Measurements from ENCODE around the gene TNFRSF13B. TPM values are rescaled to one million over a fixed set of nuclear protein-coding genes. Genes with fewer than 3 reads are reported as not detected.

Gene TNFRSF13B
- polyA plus RNA-seq, 1 donor, result 0.25 TPM

GRCh38 chr17:16937431-16937830 is 34.5 kb downstream of the TNFRSF13B start:
- no peak for DNase-seq

GRCh38 chr17:16936536-16937310 is 35.2 kb downstream of the TNFRSF13B start:
- no peak for DNase-seq

GRCh38 chr17:16935786-16936185 is 36.1 kb downstream of the TNFRSF13B start:
- DNase-seq, result no peak

- no peak for DNase-seq
Measured at GRCh38 chr17:16935241-16935663, 36.7 kb downstream of the TNFRSF13B start.

- DNase-seq, result no peak
Measured at GRCh38 chr17:16934836-16935235, 37.1 kb downstream of the TNFRSF13B start.

- no peak for DNase-seq
Measured at GRCh38 chr17:16934133-16934795, 37.7 kb downstream of the TNFRSF13B start.

- DNase-seq, result no peak
Measured at GRCh38 chr17:16933317-16934132, 38.4 kb downstream of the TNFRSF13B start.

GRCh38 chr17:16932611-16933010 is 39.3 kb downstream of the TNFRSF13B start:
- DNase-seq, result no peak

GRCh38 chr17:16932156-16932555 is 39.8 kb downstream of the TNFRSF13B start:
- DNase-seq, result no peak

- no peak for DNase-seq
Measured at GRCh38 chr17:16931318-16932060, 40.4 kb downstream of the TNFRSF13B start.

- no peak for DNase-seq
Measured at GRCh38 chr17:16930571-16931317, 41.2 kb downstream of the TNFRSF13B start.

- no peak for DNase-seq
Measured at GRCh38 chr17:16929757-16930520, 42.0 kb downstream of the TNFRSF13B start.

GRCh38 chr17:16929035-16929680 is 42.8 kb downstream of the TNFRSF13B start:
- no peak for DNase-seq

GRCh38 chr17:16928406-16929034 is 43.4 kb downstream of the TNFRSF13B start:
- DNase-seq, result no peak

- no peak for DNase-seq
Measured at GRCh38 chr17:16927641-16928321, 44.1 kb downstream of the TNFRSF13B start.

GRCh38 chr17:16926571-16927451 is 45.1 kb downstream of the TNFRSF13B start:
- DNase-seq, result no peak

- DNase-seq, result no peak
Measured at GRCh38 chr17:16926061-16926511, 45.8 kb downstream of the TNFRSF13B start.

GRCh38 chr17:16925461-16926060 is 46.4 kb downstream of the TNFRSF13B start:
- DNase-seq, result no peak

Measured in hindlimb muscle (tissue), 1 donor.